Left cardiac atrium (tissue), 4 donors: ENCODE measurements around the gene SNAP25. TPM values are rescaled to one million over a fixed set of nuclear protein-coding genes. Genes with fewer than 3 reads are reported as not detected.

Source experiments
- ATAC-seq, 2 donors: fragments of 200-7000 bp; cut with Tn5 transposase; one replicate each; pipeline ENCODE4 v1.9.1; 2020; ENCODE audit warnings: mild to moderate bottlenecking in 2 of 2, moderate library complexity in 2 of 2
- DNase-seq: peaks from one replicate; pipeline ENCODE4 v3.0.0-alpha.2; 2020
- intact Hi-C, 2 donors: fragments of 100-400 bp; cut with DNase I; formaldehyde crosslinking; loops; one replicate each; pipeline versions ENCODE4 v1.14.1 to v1.15.1; 2022 to 2023
- total RNA-seq, 2 donors: library from RNA; stranded (reverse); fragmentation: NEBNext Ultra II Directional; extraction: Animal tissue kit (Norgen Biotek cat#: 25700); gene quantifications; one replicate each; pipeline ENCODE4 v1.2.1, GENCODE V29; 2021
- donor health status: DM: no; HTN: yes; CAD: no.
- donor health status: DM: no; HTN: yes; CAD: no; lungs with severe emphysema.
- donor health status: DM: yes; HTN: yes; CAD: no.
- donor health status: Dilated cardiomyopathy.

SNAP25 gene
- total RNA-seq, 2 donors from 2014 or later, result 0.97 to 2.8 TPM

DNA sequence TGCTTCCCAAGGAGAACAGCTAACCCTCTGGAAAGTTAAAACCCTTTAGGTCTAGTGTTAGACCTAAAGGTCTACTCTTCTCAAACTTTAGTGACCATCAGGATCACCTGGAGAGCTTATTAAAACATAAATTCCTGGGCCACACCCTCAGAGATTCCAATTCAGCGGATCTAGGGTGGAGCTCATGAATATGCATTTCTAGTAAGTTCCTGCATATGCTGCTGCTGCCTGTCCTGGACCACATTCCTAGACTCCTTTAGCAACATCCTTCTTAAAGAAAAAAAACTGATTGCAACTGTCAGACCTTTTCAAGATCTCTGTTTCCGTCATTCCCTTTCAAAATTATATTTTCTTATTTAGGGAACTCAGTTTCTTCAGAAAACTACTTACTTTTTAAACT is 31.2 kb downstream of the SNAP25 start:
- DNase-seq, result no peak
- intact Hi-C loops, result no loop called here
- no peak for ATAC-seq

DNA sequence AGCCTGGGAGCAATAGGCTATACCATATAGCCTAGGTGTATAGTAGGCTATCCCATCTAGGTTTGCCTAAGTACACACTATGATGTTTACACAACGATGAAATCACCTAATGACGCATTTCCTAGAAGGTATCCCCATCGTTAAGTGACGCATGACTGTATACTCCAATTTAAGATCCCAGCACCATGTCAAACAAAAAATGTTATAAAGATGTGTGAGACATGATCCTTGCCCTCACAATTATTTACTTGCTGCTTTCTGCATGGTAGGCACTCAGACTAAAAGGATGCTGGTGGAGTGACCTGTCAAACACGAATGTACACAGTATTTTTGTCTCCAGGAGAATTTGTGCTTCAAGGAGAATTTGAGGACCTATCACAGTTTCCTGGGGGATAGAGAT is 32.3 kb downstream of the SNAP25 start:
- DNase-seq, result no peak
- intact Hi-C loops, result no loop called here
- no peak for ATAC-seq

DNA sequence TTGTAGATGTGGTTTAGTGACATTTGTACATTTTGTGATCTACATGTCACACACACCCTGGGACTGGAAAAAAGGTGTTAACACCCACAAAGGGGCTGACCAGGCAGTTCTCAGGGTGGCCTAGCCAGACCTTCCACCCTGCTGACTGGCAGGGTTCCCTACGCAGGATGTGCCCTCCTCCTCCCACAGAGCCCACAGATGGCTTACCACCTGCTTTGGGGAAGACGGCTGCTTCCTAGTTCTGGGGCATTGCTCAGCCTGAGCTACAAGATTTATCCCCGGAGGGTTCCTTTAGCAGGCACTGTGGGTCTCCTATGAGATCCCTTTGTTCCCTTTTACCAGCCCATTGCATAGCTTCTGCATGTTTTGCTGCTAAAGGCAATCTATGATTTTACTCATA is 35.1 kb downstream of the SNAP25 start:
- DNase-seq (no peak), ATAC-seq (no peak)

DNA sequence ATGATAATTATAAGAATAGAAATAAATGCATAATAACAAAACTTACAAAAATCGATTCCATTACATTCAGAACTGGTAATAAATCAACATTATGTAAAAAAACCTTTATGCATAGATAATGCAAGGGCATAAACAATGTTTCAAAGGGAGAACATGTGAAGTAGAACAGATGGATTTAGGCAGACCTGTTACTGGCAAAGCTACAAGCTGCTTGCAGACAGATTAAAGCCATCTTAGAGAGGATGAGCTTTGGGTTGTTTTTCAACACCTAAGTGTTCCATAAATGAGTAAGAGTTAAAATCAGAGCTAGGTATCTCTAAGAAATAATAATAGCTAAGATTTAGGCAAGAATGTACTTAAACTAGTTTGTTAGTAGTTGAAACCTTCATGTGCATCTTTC is 37.2 kb downstream of the SNAP25 start:
- ATAC-seq, result no peak
- intact Hi-C loops, result no loop called here
- DNase-seq, result no peak

More for the DNA sequence above, 35.1 kb downstream of the SNAP25 start:
- intact Hi-C loops, result no loop called here

DNA sequence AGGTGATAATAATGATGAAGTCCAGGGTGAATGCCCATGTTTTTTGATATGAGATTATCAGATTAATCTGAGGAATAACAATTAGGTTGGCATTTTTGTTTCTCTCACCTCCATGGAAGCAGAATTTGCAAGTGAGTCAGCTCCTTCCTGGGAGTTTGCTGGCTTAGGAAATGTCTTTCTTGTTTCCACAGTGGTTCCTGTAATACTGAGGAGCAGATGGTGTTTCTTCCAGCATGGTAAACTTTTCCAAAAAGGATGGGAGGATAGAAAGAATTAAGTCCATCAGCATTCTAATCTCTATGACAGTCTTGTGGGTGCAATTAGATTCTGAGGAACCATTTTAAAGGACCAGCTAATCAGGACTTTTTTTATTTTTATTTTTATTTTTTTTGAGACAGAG is 40.5 kb downstream of the SNAP25 start:
- intact Hi-C loops, result no loop called here
- ATAC-seq, result no peak

DNA sequence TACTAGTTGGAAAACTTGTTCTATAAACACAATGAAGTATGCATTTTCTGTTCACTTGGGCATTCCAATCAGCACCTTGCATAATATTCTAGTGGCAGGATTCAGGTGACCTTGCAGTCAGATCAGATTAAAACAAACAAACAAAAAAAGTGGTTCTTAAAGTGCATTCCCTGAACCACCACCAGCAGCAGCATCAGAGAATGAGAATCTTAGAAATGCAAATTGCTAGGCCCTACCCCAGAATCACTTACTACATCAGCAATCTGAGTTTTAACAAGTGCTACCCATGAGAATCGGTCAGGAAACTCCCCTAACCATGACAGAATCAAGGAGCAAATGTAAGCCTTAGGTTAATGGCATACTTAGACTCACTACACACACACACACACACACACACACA is 41.7 kb downstream of the SNAP25 start:
- ATAC-seq, result no peak
- no peak for DNase-seq

More for the DNA sequence above, 40.5 kb downstream of the SNAP25 start:
- no peak for DNase-seq

DNA sequence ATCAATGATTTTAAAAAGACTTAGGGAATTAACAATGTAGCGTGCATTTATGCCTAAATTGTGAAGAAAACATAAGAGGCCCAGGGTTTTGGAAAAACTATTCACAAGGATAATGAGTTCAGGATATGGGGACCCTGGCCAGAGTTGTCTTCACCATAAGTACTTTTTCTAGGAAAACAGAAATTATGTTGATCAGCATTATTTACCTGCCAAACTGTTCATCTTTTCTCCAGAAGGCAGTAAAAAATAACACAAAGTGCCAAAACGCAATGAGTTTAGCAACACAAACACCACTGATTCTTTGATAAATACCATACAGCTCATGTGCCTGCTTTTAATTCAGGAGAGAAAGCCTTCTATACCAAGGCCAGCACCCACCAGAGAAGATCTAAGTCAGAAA is 43.1 kb downstream of the SNAP25 start:
- intact Hi-C loops, result no loop called here
- DNase-seq (no peak), ATAC-seq (no peak)

More for the DNA sequence above, 41.7 kb downstream of the SNAP25 start:
- intact Hi-C loops, result no loop called here

DNA sequence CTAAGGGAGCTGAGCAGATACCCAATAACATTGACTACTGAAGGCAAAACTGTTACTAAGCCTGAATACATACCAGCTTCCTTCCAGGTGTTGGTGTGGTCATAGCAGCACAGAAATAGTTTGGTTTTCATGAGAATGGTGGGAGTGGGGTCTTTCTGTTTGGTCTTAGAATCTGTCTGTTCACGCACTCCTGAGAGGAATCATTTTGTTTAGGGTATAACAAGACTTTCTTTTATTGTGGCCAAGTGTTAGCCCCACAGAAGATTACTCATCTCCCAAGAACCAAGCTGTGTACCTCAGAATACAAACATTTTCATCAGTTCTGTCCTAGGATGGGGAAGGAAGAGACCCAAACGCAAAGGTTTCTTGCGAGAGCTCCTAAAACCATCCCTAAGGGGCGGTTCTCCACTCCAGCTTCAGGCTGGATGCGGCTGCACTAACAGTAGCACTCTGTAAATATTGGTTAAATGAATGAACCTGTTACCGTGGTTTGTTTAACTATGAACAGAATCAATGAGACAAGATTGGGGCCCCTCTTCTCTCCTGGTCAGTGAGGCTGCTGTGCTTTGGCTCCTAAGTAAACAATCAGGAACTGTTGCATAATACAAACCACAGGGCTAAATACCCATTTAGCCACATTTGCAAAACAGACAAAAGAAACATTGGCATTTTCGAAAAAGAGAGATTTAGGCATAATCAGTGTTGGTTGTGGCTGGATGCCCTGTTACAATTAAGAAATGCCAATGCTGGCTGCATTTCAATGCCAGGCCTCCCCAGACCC is 44.9 kb downstream of the SNAP25 start:
- intact Hi-C loops, result no loop called here
- DNase-seq, result no peak
- ATAC-seq, result no peak

DNA sequence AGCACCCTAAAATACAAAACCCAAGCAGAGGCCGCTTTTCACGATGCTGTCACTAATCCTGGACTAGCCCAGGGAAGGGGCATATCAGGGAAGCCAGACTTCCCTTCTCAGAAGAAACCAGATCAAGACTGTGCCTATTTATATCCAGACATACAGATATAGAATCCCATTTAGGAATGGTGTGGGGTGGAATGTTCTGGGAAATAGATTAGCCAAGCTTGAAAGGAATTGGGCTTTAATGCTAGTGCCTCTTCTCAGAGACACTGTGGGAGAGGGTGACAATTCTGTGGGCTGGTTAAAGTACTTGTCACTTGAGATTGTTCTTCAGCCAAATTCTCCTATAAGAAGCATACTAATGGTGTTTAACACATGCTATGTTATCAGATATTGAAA is 45.5 kb downstream of the SNAP25 start:
- DNase-seq (no peak), ATAC-seq (no peak)
- intact Hi-C loops, result no loop called here

DNA sequence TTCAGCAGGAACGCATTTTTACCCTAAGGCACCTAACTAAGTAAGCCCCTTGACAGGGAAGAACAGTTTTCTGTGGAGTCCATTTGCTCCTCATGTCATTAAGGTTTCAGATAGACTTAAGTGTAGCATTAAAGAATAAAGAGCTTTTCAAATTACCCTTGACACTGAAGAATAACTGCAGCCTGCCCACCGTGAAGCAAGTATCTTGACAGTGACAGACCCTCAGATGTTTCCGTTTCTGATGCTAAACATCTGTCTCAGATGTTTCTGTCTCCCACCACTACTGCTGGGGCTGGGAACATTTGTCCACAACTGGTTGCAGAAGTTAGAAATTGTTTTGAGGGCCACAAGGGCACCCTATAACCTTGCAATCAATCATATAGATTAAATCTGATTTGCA is 50.0 kb downstream of the SNAP25 start:
- intact Hi-C loops, result no loop called here
- DNase-seq, result no peak
- no peak for ATAC-seq

DNA sequence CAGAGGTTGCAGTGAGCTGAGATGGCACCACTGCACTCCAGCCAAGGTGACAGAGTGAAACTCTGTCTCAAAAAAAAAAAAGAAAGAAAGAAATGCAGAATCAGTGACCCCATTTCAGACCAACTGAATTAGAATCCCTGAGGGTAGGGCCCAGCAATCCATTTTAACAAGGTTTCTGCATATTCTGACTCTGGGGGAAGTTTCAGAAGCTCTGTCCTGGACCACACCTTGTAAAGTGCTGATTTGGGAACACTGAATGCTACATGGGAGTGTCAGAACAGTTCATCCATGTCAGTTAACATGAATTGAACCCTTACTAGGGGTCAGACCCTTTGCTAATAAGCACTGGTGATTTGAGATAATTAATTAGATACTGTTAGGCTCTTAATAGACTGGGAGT is 52.0 kb downstream of the SNAP25 start:
- intact Hi-C loops, result no loop called here
- ATAC-seq, result no peak

DNA sequence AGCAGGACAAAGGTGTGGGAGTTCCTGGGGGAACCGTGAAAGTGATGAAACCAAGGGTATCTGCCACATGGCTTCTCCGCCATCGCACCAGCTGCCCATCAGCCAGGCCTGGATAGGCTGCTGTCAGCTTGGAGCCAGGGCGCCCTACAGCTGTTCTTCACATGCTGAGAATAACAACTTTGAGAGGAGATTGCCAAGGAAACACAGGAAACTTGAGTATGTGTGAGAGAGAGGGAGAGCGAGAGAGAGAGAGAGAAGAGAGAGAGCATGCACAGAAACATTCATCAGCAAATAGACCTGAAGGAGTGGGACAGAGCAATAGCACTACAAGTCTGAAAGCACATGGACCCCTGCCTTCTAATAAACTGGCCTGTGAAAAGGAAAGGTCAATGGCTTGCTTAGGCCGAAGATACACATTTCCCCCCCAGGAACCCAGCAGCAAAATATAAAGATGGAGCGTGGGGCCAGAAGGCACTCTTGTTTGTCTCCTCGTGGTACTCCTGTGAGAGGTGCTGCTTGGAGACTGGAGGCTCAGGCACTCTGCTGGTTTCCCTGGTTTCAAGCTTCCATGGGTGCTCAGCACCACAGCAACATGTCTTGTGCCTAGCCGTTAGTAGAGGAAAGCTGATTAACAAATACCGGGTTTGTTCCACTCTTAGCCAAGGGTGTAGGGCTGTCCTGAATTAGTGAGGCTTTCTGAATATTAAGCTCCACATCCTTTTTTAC is 53.0 kb downstream of the SNAP25 start:
- DNase-seq (no peak), ATAC-seq (no peak)
- intact Hi-C loops, result no loop called here

More for the DNA sequence above, 52.0 kb downstream of the SNAP25 start:
- no peak for DNase-seq

DNA sequence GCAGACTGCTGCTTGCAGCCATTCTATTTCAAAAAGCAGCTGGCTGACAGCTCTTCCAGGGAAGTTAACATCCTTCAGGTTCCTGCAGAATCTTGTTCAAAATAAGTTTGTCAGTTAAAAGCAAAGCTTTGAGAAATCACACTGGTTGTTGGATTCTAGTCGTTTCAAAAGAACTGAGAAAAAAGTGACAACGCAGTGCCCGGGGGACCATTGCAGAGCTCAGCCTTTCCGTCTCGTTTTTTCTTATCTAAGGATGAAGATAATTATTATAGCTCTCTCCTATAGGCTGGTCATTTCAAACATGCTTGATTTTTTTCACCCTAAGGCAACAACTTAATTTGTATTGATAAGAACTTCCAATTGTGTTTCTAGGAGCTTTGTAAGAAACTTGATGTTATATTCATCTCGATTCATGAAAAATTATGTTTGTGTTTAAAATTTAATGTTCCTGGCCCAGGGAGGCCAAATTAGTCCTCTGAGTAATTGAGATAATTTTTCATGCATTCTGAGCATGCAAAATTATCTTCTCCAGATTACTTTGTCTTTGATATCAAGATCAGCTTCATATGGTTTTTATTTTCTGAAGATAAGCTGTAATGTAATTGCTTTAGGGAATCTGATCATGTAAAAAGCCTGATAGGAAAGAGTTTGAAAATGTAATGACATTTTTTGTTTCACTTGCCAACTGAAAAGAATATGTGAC is 58.4 kb downstream of the SNAP25 start:
- no peak for ATAC-seq
- DNase-seq, result no peak
- intact Hi-C loops, result no loop called here

DNA sequence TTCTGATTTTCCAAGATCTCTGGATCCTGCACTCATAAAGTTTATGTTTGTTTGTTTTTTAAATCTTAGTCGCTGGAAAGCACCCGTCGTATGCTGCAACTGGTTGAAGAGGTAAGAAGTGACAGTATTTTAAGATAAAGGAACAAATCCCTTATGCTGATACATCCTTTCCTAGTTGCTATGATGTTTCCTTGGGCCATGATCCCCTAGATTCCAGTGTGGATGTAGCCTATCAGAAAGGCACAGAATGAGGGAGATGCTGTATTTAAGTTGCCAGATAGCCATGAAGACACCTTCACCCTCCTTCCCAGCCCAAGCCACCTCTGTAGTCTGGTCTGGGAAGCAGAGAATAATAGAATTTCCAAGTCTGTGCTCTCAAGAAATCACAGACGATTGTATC is 59.0 kb downstream of the SNAP25 start:
- ATAC-seq, result no peak
- DNase-seq, result no peak
- intact Hi-C loops, result no loop called here

DNA sequence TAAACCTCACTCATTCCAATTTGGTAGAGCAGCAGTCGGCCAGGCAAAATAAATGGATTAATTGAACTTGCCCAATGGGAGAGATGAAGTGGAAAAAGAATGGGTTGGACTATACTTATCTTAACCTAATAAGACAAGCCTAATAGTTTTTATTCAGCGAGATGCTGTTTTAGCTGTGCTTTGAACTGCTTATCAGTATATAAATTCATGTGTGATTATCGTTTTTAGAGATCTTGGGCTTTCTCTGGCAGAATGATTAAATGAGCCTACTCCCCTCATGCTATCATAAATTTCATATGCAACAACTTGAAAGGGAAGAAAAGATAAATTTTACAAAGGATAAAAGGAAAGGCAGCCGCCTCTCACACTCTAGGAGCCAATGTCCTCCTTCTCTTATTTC is 59.8 kb downstream of the SNAP25 start:
- intact Hi-C loops, result no loop called here
- ATAC-seq, result no peak

DNA sequence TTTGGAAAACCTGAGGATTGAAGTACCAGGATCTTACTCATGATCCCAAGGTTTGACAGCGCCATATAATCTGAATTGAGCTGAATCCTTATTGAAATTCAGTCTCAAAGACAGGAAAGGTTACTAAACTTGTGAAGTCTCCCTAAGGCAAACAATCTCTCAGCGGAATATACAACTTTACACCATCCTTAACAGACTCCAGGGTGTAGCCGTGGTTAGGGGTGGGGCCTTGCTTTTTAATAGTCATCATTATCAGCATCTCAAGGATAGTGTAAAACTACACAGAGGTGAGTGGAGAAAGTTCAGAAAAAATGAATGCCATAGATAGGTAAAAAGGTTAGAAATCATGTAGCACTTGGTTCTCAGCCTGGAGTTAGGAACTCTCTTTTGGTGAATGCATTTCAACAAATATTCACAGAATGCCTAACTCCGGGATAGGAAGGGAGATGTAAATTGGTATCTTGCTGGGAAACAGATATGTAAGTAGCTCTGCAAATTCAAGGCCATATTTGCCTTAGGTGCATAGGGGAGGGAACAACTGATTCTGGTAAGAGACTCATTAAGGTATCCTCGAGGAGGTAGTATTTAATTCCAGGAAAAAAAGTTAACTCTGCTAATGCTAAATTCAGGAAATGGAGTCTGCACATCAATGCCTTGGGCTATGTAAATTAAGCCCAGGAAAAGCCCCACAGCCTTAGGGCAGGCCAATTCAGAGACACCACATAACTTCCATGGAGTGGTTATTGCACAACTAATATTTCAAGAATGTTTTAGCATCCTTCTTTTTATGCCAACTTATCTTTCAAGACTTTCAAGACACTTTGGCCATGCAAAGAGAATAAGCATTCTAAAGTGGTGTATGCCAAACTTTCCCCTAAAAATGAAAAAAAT is 61.6 kb downstream of the SNAP25 start:
- DNase-seq (no peak), ATAC-seq (no peak)
- intact Hi-C loops, result no loop called here

More for the DNA sequence above, 59.8 kb downstream of the SNAP25 start:
- DNase-seq, result no peak

DNA sequence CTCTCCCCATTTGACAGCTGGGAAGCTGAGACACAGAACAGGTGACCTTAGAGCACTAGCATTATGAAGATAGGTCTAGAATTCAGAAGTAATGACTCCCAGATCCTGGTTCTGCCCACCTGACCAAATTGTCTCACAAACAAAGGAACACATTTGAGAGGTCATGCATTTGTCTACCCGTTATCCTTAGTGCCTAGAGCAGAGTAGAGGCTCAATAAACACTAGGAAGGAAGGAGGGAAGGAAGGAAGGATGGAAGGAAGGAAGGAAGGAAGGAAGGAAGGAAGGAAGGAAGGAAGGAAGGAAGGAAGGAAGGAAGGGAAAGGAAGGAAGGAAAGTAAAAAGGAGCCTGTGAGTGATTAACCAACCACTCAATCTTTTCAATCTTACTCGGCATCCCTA is 63.3 kb downstream of the SNAP25 start:
- intact Hi-C loops, result no loop called here
- DNase-seq (no peak), ATAC-seq (no peak)

DNA sequence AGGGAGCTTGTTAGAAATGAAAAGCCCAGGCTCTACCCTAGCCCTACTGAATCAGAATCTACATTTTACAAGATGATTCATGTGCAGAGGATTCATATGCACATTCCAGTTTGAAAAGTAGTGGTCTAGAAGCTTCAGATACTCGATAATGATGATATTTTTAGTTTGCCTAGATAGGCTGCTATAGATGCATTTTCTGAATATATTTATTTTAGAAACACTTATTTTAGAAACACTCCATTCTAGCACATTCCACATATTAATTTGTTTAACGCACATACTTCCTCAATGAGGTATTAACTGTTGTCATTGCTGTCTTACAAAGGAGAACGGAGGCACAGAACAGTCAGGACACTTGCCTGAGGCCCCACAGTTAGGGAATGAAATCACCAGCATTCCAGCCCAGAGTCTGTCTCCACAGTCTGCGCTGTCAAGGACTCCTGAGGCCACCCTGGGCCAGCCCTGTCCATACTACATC is 64.4 kb downstream of the SNAP25 start:
- ATAC-seq, result no peak
- no peak for DNase-seq
- intact Hi-C loops, result no loop called here

DNA sequence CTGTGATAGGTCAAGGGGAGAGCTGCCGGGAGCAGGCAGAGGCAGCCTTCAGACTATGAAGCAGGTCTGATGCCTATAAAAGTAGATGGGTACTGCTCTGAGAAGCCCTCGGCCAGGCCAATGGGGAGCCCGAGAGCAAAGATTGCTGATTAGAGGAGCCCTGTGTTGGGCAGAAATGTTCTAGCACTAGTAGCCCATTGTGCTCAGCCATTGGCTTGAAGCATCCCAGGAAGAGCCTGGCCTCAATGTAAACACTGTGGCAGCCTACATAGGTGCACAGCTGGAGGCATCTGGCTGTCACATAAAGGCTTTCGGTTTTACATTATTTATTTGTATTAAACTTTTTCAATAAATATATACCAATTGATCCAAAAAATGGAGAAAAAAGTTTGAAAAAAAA is 67.7 kb downstream of the SNAP25 start:
- no peak for DNase-seq
- intact Hi-C loops, result no loop called here
- ATAC-seq, result no peak
